ENCODE results near the gene PPP1R12C. TPM values are rescaled to one million over a fixed set of nuclear protein-coding genes. Genes with fewer than 3 reads are reported as not detected.

The PPP1R12C gene
- total RNA-seq, 4 donors from 2014 or later, result 51.7 to 126 (median 78.7) TPM

DNA sequence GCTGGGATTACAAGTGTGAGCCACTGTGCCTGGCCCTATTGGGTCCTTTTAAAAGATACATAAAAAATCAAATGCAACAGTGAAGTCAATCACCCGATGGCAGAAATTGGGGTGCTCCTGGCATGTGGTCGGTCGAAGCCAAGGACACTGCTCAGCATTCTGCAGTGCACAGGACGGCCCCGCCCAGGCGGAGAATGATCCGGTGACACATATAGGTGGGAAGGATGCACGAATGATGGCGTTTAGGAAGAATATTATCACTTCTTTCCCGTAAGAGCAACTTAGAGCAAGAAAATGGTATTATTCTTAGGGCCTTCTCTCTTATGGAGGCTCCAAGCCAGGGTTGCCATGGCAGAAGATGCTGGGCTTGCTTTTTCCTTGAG is 76.2 kb downstream of the PPP1R12C start:
- Histone ChIP-seq H3K36me3 (peaks cover 48% of the 10 kb centered on the region), H3K9me3 (no peaks in the 10 kb centered on the region), H3K4me1 (no peaks in the 10 kb centered on the region), H3K27ac (no peak overlapping the region), H3K4me3 (no peak overlapping the region), H3K27me3 (no peaks in the 10 kb centered on the region)
- 92% methylated on average over 10 of the region's 10 CpGs for WGBS
- TF ChIP-seq EP300 (IDR thresholded peaks at IDR 0.05) (no peak), POLR2AphosphoS5 (IDR thresholded peaks at IDR 0.05) (no peak), CTCF (IDR thresholded peaks at IDR 0.05) (no peak), POLR2A (IDR thresholded peaks at IDR 0.05) (no peak)
- no peak for DNase-seq (ENCODE audit: low spot score in 2 of 2)

Other genes starting within 250 kb of the PPP1R12C start
- under 1 TPM in 1 of 4 donors, not detected in 3; 0.87 TPM for gene FCAR, start 243.4 kb downstream of the PPP1R12C start, total RNA-seq
- not detected for gene NCR1, start 211.5 kb downstream of the PPP1R12C start, total RNA-seq
- gene NLRP7, start 170.1 kb downstream of the PPP1R12C start, total RNA-seq, result not detected
- 10 to 100 TPM in 1 of 4 donors, 1 to 10 TPM in 3; 3.5 to 10.2 (median 7.3) TPM for gene NLRP2, start 151.3 kb downstream of the PPP1R12C start, total RNA-seq
- gene GP6, start 79.4 kb downstream of the PPP1R12C start, total RNA-seq, result 1 to 10 TPM in 2 of 4 donors, under 1 TPM in 1, not detected in 1; 0.42 to 2.6 (median 1.7) TPM
- 100 to 1,000 TPM in 2 of 4 donors, 10 to 100 TPM in 2; 70.6 to 225 (median 108) TPM for gene RDH13, start 54.5 kb downstream of the PPP1R12C start, total RNA-seq
- 100 to 1,000 TPM; 243 to 384 (median 304) TPM for gene EPS8L1, start 41.8 kb downstream of the PPP1R12C start, total RNA-seq
- gene TNNT1, start 31.6 kb upstream of the PPP1R12C start, total RNA-seq, result 10 to 100 TPM; 13.6 to 46.7 (median 19.6) TPM
- 1 to 10 TPM; 1.7 to 4.7 (median 3.2) TPM for gene TNNI3, start 40.1 kb upstream of the PPP1R12C start, total RNA-seq
- gene DNAAF3, start 49.0 kb upstream of the PPP1R12C start, total RNA-seq, result 10 to 100 TPM in 1 of 4 donors, 1 to 10 TPM in 1, under 1 TPM in 2; 0.48 to 10.6 (median 3.1) TPM
- gene SYT5, start 62.7 kb upstream of the PPP1R12C start, total RNA-seq, result 1 to 10 TPM in 3 of 4 donors, not detected in 1; 1.1 to 7.8 (median 6.8) TPM
- 1 to 10 TPM in 2 of 4 donors, under 1 TPM in 1, not detected in 1; 0.34 to 1.4 (median 1.1) TPM for gene PTPRH, start 91.9 kb upstream of the PPP1R12C start, total RNA-seq
- gene TMEM86B, start 111.1 kb upstream of the PPP1R12C start, total RNA-seq, result 1 to 10 TPM; 2.0 to 9.4 (median 4.2) TPM
- 10 to 100 TPM; 49.0 to 56.2 (median 51.3) TPM for gene PPP6R1, start 141.4 kb upstream of the PPP1R12C start, total RNA-seq
- 10 to 100 TPM; 17.9 to 46.7 (median 36.7) TPM for gene HSPBP1, start 162.5 kb upstream of the PPP1R12C start, total RNA-seq
- 1 to 10 TPM in 3 of 4 donors, under 1 TPM in 1; 0.68 to 2.3 (median 1.6) TPM for gene BRSK1, start 166.4 kb upstream of the PPP1R12C start, total RNA-seq
- not detected for gene TMEM150B, start 207.7 kb upstream of the PPP1R12C start, total RNA-seq
- gene KMT5C, start 222.2 kb upstream of the PPP1R12C start, total RNA-seq, result 10 to 100 TPM; 17.3 to 61.8 (median 39.1) TPM
- gene COX6B2, start 237.1 kb upstream of the PPP1R12C start, total RNA-seq, result 1 to 10 TPM in 3 of 4 donors, under 1 TPM in 1; 0.47 to 1.9 (median 1.3) TPM
- not detected for gene GARIN5B, start 245.6 kb upstream of the PPP1R12C start, total RNA-seq